Esophagus squamous epithelium (tissue), 5 donors: ENCODE data around the gene TSPAN32. TPM values are rescaled to one million over a fixed set of nuclear protein-coding genes. Genes with fewer than 3 reads are reported as not detected.

Experiments used
- DNase-seq: peaks from one replicate; lab custom pipeline; 2025; lab: John Stamatoyannopoulos, UW
- H3K27ac ChIP-seq, 4 donors: fragments of 200-600 bp; sonication (generic); one replicate each; pipeline ENCODE4 v1.5.1; 2016 to 2019; ENCODE audit warnings: mild to moderate bottlenecking in 1 of 4
- H3K27me3 ChIP-seq, 4 donors: fragments of 200-600 bp; sonication (generic); 1 replicate in 3 of 4; 2 replicates in 1 of 4; pipeline versions ENCODE4 v1.5.1 to v1.6.0; 2017 to 2021; ENCODE audit warnings: antibody characterized with exemption in 1 of 4
- H3K36me3 ChIP-seq, 3 donors: fragments of 200-600 bp; sonication (generic); one replicate each; pipeline ENCODE4 v1.5.1; 2016 to 2019
- H3K4me1 ChIP-seq, 3 donors: fragments of 200-600 bp; sonication (generic); one replicate each; pipeline ENCODE4 v1.5.1; 2017 to 2019
- H3K4me3 ChIP-seq, 4 donors: fragments of 200-600 bp; sonication (generic); 1 replicate in 3 of 4; 2 replicates in 1 of 4; pipeline ENCODE4 v1.5.1; 2016 to 2019; ENCODE audit warnings: mild to moderate bottlenecking in 2 of 4, moderate library complexity in 1 of 4
- H3K9me3 ChIP-seq, 3 donors: fragments of 200-600 bp; sonication (generic); one replicate each; pipeline ENCODE4 v1.5.1; 2016 to 2019
- CTCF ChIP-seq, 6 experiments: fragments of 450-650 bp in 4 of 6; fragments of 200-600 bp in 2 of 6; sonication (generic) in 2 of 6; IDR thresholded peaks; one replicate each; pipeline ENCODE4 v1.5.1; 2016 to 2019; ENCODE audit warnings: antibody characterized with exemption in 6 of 6, mild to moderate bottlenecking in 4 of 6, moderate library complexity in 4 of 6
- POLR2A ChIP-seq, 4 donors: fragments of 450-650 bp; IDR thresholded peaks; one replicate each; pipeline ENCODE4 v1.6.1; 2017; ENCODE audit warnings: antibody characterized with exemption in 4 of 4, mild to moderate bottlenecking in 4 of 4, moderate library complexity in 3 of 4
- WGBS, 2 donors: methylation state at CpG; one replicate each; pipeline ENCODE4 v1.1.5; 2018; 5-methylcytosine and 5-hydroxymethylcytosine counted together
- intact Hi-C: fragments of 100-400 bp; cut with DNase I; formaldehyde crosslinking; loops from one replicate; pipeline ENCODE4 v1.15.0; 2022
- total RNA-seq, 4 donors: library from RNA; depleted of rRNA; stranded (reverse); fragments of >200 nt; gene quantifications; one replicate each; pipeline ENCODE4 v1.1.0, GENCODE V29; 2016
- donor health status: DM: yes; HTN: yes; CAD: no.

Gene TSPAN32
- total RNA-seq, 4 donors from 2014 or later, result 2.5 TPM; not detected in 3

GRCh38 chr11:2293531-2293971, 8.3 kb upstream of the TSPAN32 start:
- H3K4me1 ChIP-seq, result no peaks in the 10 kb centered on the region
- no peaks in the 10 kb centered on the region for H3K9me3 ChIP-seq
- intact Hi-C loops, result no loop called here
- no peak overlapping the region for H3K4me3 ChIP-seq
- TF ChIP-seq CTCF (IDR thresholded peaks at IDR 0.05) (no peak), POLR2A (IDR thresholded peaks at IDR 0.05) (no peak)
- peaks cover 0 to 45% (median 0%) of the 10 kb centered on the region in 4 donors for H3K27me3 ChIP-seq
- no peak for DNase-seq
- no peaks in the 10 kb centered on the region for H3K36me3 ChIP-seq
- 87 to 94% methylated on average over 13 to 18 of the region's 20 CpGs for WGBS, 2 donors
- no peak overlapping the region for H3K27ac ChIP-seq

GRCh38 chr11:2293984-2294925, 7.6 kb upstream of the TSPAN32 start:
- no peaks in the 10 kb centered on the region for H3K36me3 ChIP-seq
- no peak overlapping the region for H3K27ac ChIP-seq
- H3K4me3 ChIP-seq, result no peak overlapping the region
- no peaks in the 10 kb centered on the region for H3K9me3 ChIP-seq
- H3K27me3 ChIP-seq, result peaks cover 0 to 45% (median 0%) of the 10 kb centered on the region in 4 donors
- TF ChIP-seq POLR2A (IDR thresholded peaks at IDR 0.05) (no peak), CTCF (IDR thresholded peaks at IDR 0.05) (no peak)
- WGBS, 2 donors, result 38 to 80% methylated on average over 3 to 14 of the region's 27 CpGs
- H3K4me1 ChIP-seq, result no peaks in the 10 kb centered on the region
- intact Hi-C loops, result no loop called here
- no peak for DNase-seq

GRCh38 chr11:2294926-2295290, 6.9 kb upstream of the TSPAN32 start:
- Histone ChIP-seq H3K36me3 (no peaks in the 10 kb centered on the region), H3K9me3 (no peaks in the 10 kb centered on the region), H3K4me3 (no peak overlapping the region), H3K27ac (no peak overlapping the region), H3K27me3 (peaks cover 0 to 40% (median 0%) of the 10 kb centered on the region in 4 donors), H3K4me1 (no peaks in the 10 kb centered on the region)
- 80 to 82% methylated on average over 2 to 3 of the region's 8 CpGs for WGBS, 2 donors
- TF ChIP-seq POLR2A (IDR thresholded peaks at IDR 0.05), result no peak
- TF ChIP-seq CTCF (IDR thresholded peaks at IDR 0.05), result no peak
- DNase-seq, result no peak
- intact Hi-C loops, result no loop called here

- Histone ChIP-seq H3K4me1 (no peaks in the 10 kb centered on the region), H3K9me3 (no peaks in the 10 kb centered on the region), H3K27me3 (peaks cover 0 to 30% (median 0%) of the 10 kb centered on the region in 4 donors), H3K36me3 (no peaks in the 10 kb centered on the region), H3K27ac (no peak overlapping the region), H3K4me3 (no peak overlapping the region)
- WGBS, 2 donors, result 83 to 88% methylated on average over 5 to 12 of the region's 17 CpGs
- DNase-seq, result no peak
- intact Hi-C loops, result no loop called here
- TF ChIP-seq CTCF (IDR thresholded peaks at IDR 0.05) (no peak), POLR2A (IDR thresholded peaks at IDR 0.05) (no peak)
Measured at GRCh38 chr11:2295971-2296912, 5.6 kb upstream of the TSPAN32 start.
